ENCODE measurements around the gene PTH2. TPM values are rescaled to one million over a fixed set of nuclear protein-coding genes. Genes with fewer than 3 reads are reported as not detected.

Gene PTH2
- total RNA-seq, 1 experiment from 2014 or later: not detected

DNA sequence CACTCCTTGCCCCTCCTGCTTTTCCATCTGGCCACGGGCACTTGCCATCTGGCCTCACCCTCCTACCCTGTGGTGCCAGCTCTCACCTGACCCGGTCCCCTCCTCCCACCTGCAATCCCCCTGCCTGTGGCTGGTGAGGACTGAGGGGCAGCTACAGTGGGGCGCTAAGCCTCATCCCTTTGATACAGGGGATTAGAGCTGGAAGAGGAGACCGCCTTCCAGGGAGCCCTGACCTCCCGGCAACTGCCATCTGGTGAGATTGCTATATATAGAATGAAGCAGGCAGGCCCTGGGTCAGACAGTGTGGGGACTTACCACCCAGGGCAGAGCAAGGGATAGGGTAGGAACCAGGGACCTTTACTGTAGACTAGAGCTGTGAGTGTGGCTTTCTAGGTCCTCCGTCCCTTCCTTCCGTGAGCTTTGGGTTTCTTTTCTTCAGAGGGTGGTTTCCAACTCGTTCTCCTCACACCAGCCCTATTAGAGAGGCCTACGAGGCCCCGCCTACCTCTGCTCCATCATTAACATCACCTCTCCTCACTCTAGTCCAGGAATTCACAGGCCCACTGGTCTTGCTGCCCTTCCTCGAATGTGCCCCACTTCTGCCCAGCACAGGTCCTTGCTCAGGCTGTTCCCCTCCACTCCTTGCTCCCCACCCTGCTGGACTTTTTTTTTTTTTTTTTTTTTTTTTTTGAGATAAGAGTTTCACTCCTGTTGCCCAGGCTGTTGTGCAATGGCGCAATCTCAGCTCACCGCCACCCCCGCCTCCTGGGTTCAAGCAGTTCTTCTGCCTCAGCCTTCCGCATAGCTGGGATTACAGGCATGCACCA is 27.4 kb downstream of the PTH2 start:
- no peaks in the 10 kb centered on the region for H3K36me3 ChIP-seq (ENCODE audit: low read depth)
- ChIA-PET CTCF (no interaction called here), POLR2A (ENCODE audit: unreplicated experiment) (no interaction called here)
- no peak overlapping the region for H3K4me3 ChIP-seq
- no peaks in the 10 kb centered on the region for H3K9me3 ChIP-seq (ENCODE audit: insufficient read depth, low read depth)
- TF ChIP-seq, protein P1, sequence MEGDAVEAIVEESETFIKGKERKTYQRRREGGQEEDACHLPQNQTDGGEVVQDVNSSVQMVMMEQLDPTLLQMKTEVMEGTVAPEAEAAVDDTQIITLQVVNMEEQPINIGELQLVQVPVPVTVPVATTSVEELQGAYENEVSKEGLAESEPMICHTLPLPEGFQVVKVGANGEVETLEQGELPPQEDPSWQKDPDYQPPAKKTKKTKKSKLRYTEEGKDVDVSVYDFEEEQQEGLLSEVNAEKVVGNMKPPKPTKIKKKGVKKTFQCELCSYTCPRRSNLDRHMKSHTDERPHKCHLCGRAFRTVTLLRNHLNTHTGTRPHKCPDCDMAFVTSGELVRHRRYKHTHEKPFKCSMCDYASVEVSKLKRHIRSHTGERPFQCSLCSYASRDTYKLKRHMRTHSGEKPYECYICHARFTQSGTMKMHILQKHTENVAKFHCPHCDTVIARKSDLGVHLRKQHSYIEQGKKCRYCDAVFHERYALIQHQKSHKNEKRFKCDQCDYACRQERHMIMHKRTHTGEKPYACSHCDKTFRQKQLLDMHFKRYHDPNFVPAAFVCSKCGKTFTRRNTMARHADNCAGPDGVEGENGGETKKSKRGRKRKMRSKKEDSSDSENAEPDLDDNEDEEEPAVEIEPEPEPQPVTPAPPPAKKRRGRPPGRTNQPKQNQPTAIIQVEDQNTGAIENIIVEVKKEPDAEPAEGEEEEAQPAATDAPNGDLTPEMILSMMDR (conservative IDR thresholded peaks at IDR 0.05): no peak
- no peak for TF ChIP-seq EZH2 (IDR thresholded peaks at IDR 0.05; ENCODE audit: low read depth)
- H4K20me1 ChIP-seq (ENCODE audit: insufficient read depth): no peaks in the 10 kb centered on the region
- no peak overlapping the region for H2AFZ ChIP-seq
- H3K4me1 ChIP-seq (replicated peaks; ENCODE audit: insufficient read depth): no peaks in the 10 kb centered on the region
- H3K4me2 ChIP-seq: no peak overlapping the region
- intact Hi-C loops (cut with micrococcal nuclease; ENCODE audit: unreplicated experiment): no loop called here
- BruUV-seq (replicated peaks): no TSS peak
- H3F3A ChIP-seq (ENCODE audit: insufficient read depth, low read depth): peaks cover 8% of the 10 kb centered on the region; the same call in 1 of the 2 replicates
- H3K27me3 ChIP-seq (ENCODE audit: insufficient read depth, low read depth): peaks cover 8% of the 10 kb centered on the region
- no peak for DNase-seq
- no peaks in the 10 kb centered on the region for H3K9me2 ChIP-seq (ENCODE audit: insufficient read depth)
- H3K79me2 ChIP-seq (ENCODE audit: low read depth): no peaks in the 10 kb centered on the region
- no peak overlapping the region for H3K27ac ChIP-seq

DNA sequence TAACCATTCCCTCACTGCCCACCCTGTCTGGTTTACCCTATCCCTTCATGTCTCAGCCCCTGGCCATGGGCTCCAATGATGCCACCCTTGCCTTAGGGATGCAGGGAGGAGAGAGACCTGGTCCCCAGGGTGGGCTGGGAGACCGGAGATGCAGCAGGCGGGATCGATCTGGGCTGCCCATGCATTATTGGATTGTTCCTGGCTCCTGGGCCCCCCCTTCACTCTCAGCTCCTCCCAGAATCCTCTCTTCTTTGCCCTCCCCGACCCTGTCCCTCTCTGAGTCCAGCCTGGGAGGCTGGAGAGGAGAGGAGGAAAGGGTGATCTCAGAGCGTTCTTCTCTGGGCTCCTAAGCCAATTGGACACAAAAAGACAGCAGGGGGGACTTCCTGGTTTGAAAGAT is 29.4 kb downstream of the PTH2 start:
- intact Hi-C loops (cut with micrococcal nuclease; ENCODE audit: unreplicated experiment): loop anchor here (2.0 to 5.0 kb wide), 2 partner anchors 153 to 283 kb away; partner anchors contain the start of gene PRMT1
- no peaks in the 10 kb centered on the region for H3K9me3 ChIP-seq (ENCODE audit: insufficient read depth, low read depth)
- peaks cover 8% of the 10 kb centered on the region; the same call in 1 of the 2 replicates for H3F3A ChIP-seq (ENCODE audit: insufficient read depth, low read depth)
- no peaks in the 10 kb centered on the region for H4K20me1 ChIP-seq (ENCODE audit: insufficient read depth)
- H3K27ac ChIP-seq: no peak overlapping the region
- H3K4me1 ChIP-seq (replicated peaks; ENCODE audit: insufficient read depth): no peaks in the 10 kb centered on the region
- no peak overlapping the region for H3K4me2 ChIP-seq
- no peak for DNase-seq
- no peak overlapping the region for H2AFZ ChIP-seq
- CTCF ChIA-PET: no interaction called here
- no peak overlapping the region for H3K4me3 ChIP-seq
- H3K36me3 ChIP-seq (ENCODE audit: low read depth): no peaks in the 10 kb centered on the region
- BruUV-seq (replicated peaks): no TSS peak
- POLR2A ChIA-PET (ENCODE audit: unreplicated experiment): no interaction called here
- no peaks in the 10 kb centered on the region for H3K79me2 ChIP-seq (ENCODE audit: low read depth)
- H3K9me2 ChIP-seq (ENCODE audit: insufficient read depth): no peaks in the 10 kb centered on the region
- H3K27me3 ChIP-seq (ENCODE audit: insufficient read depth, low read depth): peaks cover 22% of the 10 kb centered on the region
- TF ChIP-seq EZH2 (IDR thresholded peaks at IDR 0.05; ENCODE audit: low read depth): no peak
- TF ChIP-seq, protein P1 (conservative IDR thresholded peaks at IDR 0.05): no peak

DNA sequence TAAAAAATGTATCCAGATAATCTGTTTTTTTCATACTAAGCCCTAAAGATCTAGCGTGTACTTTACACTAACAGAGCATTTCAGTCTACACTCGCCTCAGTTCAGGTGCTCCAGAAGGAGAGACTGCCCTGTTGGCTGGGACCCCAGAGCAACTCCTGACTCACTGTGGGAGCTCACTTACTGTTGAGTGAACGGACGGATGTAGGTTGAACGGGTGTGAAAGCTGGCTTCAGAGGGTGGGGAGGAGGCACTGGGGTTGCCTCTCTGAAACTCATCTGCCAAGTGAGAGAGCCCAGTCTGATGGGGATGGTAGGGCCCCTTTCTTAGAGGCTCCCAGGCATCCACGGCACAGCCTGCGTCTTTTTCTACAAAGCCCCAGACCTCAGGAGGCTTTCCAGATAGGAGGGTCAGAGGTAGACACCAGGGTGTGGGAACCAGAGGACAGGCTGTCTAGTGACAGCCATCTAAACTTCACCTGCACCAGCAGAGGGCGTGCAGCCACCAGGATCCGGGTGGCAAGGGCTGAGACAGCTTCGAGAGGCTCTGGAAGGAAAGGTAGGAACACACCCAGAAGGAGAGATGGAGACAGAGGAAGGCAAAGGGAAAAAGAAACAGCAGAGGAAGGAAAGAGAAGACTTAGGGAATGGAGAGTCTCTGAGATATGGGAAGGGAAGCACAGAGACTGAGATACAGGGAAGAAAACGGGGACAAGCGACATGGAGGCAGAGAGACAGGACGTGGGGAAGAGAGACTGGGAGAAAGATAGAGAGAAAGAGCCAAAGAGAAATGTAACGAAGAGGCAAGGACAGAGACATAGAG is 31.5 kb downstream of the PTH2 start:
- Histone ChIP-seq H3K36me3 (ENCODE audit: low read depth) (no peaks in the 10 kb centered on the region), H3K4me2 (no peak overlapping the region), H4K20me1 (ENCODE audit: insufficient read depth) (no peaks in the 10 kb centered on the region), H3K4me3 (no peak overlapping the region), H3K4me1 (replicated peaks; ENCODE audit: insufficient read depth) (no peaks in the 10 kb centered on the region), H3F3A (ENCODE audit: insufficient read depth, low read depth) (peaks cover 8% of the 10 kb centered on the region; the same call in 1 of the 2 replicates), H3K9me2 (ENCODE audit: insufficient read depth) (no peaks in the 10 kb centered on the region), H3K27ac (no peak overlapping the region), H2AFZ (no peak overlapping the region), H3K79me2 (ENCODE audit: low read depth) (no peaks in the 10 kb centered on the region), H3K27me3 (ENCODE audit: insufficient read depth, low read depth) (peaks cover 22% of the 10 kb centered on the region), H3K9me3 (ENCODE audit: insufficient read depth, low read depth) (no peaks in the 10 kb centered on the region)
- CTCF ChIA-PET: interaction anchor here (0.5 to 1.1 kb wide), 4 partner anchors 51 to 266 kb away, joined by 3 to 9 read pairs (median 4); no protein-coding TSS in a partner anchor
- TF ChIP-seq, protein P1 (conservative IDR thresholded peaks at IDR 0.05): peak; percentile 95
- no peak for TF ChIP-seq EZH2 (IDR thresholded peaks at IDR 0.05; ENCODE audit: low read depth)
- DNase-seq: peak; percentile 61 to 77
- POLR2A ChIA-PET (ENCODE audit: unreplicated experiment): interaction anchor here (0.5 kb wide), 1 partner anchor 473 kb away, joined by 4 read pairs; no protein-coding TSS in a partner anchor
- intact Hi-C loops (cut with micrococcal nuclease; ENCODE audit: unreplicated experiment): loop anchor here (1.0 to 5.0 kb wide), 3 partner anchors 52 to 286 kb away; partner anchors contain the start of gene PRMT1
- BruUV-seq (replicated peaks): no TSS peak
